Measurements from ENCODE around the gene ANGEL2. TPM values are rescaled to one million over a fixed set of nuclear protein-coding genes. Genes with fewer than 3 reads are reported as not detected.
A peak's percentile ranks its signal among the peaks of the same experiment; 100 is the strongest.
"Not testable (repeated sequence)": the region's sequence is repeated elsewhere in the genome, so short reads cannot be mapped to it uniquely, and the experiment has no call there.

Gene ANGEL2
- total RNA-seq, 4 donors from 2014 or later = 37.1 to 79.9 (median 59.4) TPM

GRCh38 chr1:212967801-212968200 is 47.9 kb downstream of the ANGEL2 start:
- no peaks in the 10 kb centered on the region for H3K9me3 ChIP-seq
- DNase-seq = no peak

GRCh38 chr1:212966616-212967015 is 49.1 kb downstream of the ANGEL2 start:
- TF ChIP-seq CTCF (IDR thresholded peaks at IDR 0.05) (no peak), POLR2A (IDR thresholded peaks at IDR 0.05) (no peak)
- intact Hi-C loops (cut with DNase I; ENCODE audit: low total_unique reads) = no loop called here
- no peaks in the 10 kb centered on the region for H3K9me3 ChIP-seq
- no peak overlapping the region for H3K27ac ChIP-seq
- DNase-seq = no peak
- H3K4me1 ChIP-seq = no peaks in the 10 kb centered on the region
- H3K36me3 ChIP-seq = no peaks in the 10 kb centered on the region
- H3K27me3 ChIP-seq = no peaks in the 10 kb centered on the region
- H3K4me3 ChIP-seq = no peak overlapping the region

More at GRCh38 chr1:212967801-212968200, 47.9 kb downstream of the ANGEL2 start:
- intact Hi-C loops (cut with DNase I; ENCODE audit: low total_unique reads) = no loop called here
- H3K4me3 ChIP-seq = no peak overlapping the region
- TF ChIP-seq CTCF (IDR thresholded peaks at IDR 0.05) = peak in 2 of 4 experiments; percentile 13 to 27
- no peak for TF ChIP-seq POLR2A (IDR thresholded peaks at IDR 0.05)
- H3K27ac ChIP-seq = no peak overlapping the region
- H3K4me1 ChIP-seq = no peaks in the 10 kb centered on the region
- H3K27me3 ChIP-seq = no peaks in the 10 kb centered on the region
- H3K36me3 ChIP-seq = no peaks in the 10 kb centered on the region

- intact Hi-C loops (cut with DNase I; ENCODE audit: low total_unique reads); H3K27me3 ChIP-seq; H3K9me3 ChIP-seq; H3K4me3 ChIP-seq; H3K36me3 ChIP-seq; H3K4me1 ChIP-seq; DNase-seq; H3K27ac ChIP-seq: not testable (repeated sequence)
These were observed 50.7 kb downstream of the ANGEL2 start for GRCh38 chr1:212964993-212965392.

- H3K27me3 ChIP-seq = no peaks in the 10 kb centered on the region
- no peaks in the 10 kb centered on the region for H3K4me1 ChIP-seq
- TF ChIP-seq POLR2A (IDR thresholded peaks at IDR 0.05) = no peak
- TF ChIP-seq CTCF (IDR thresholded peaks at IDR 0.05) = no peak
- no peak overlapping the region for H3K27ac ChIP-seq
- no peak overlapping the region for H3K4me3 ChIP-seq
- DNase-seq = no peak
- no peaks in the 10 kb centered on the region for H3K9me3 ChIP-seq
- intact Hi-C loops (cut with DNase I; ENCODE audit: low total_unique reads) = no loop called here
- H3K36me3 ChIP-seq = no peaks in the 10 kb centered on the region
These were observed 51.6 kb downstream of the ANGEL2 start for GRCh38 chr1:212964102-212964501.

- no peaks in the 10 kb centered on the region for H3K4me1 ChIP-seq
- H3K4me3 ChIP-seq = no peak overlapping the region
- intact Hi-C loops (cut with DNase I; ENCODE audit: low total_unique reads) = no loop called here
- no peak for DNase-seq
- H3K36me3 ChIP-seq = no peaks in the 10 kb centered on the region
- H3K9me3 ChIP-seq = no peaks in the 10 kb centered on the region
- TF ChIP-seq CTCF (IDR thresholded peaks at IDR 0.05) (no peak), POLR2A (IDR thresholded peaks at IDR 0.05) (no peak)
- no peaks in the 10 kb centered on the region for H3K27me3 ChIP-seq
- no peak overlapping the region for H3K27ac ChIP-seq
These were observed 53.2 kb downstream of the ANGEL2 start for GRCh38 chr1:212962509-212962908.

- Histone ChIP-seq H3K4me3 (no peak overlapping the region), H3K27me3 (no peaks in the 10 kb centered on the region), H3K27ac (no peak overlapping the region), H3K4me1 (no peaks in the 10 kb centered on the region), H3K36me3 (no peaks in the 10 kb centered on the region), H3K9me3 (no peaks in the 10 kb centered on the region)
- DNase-seq = no peak
- TF ChIP-seq POLR2A (IDR thresholded peaks at IDR 0.05) (no peak), CTCF (IDR thresholded peaks at IDR 0.05) (no peak)
- intact Hi-C loops (cut with DNase I; ENCODE audit: low total_unique reads) = no loop called here
These were observed 54.7 kb downstream of the ANGEL2 start for GRCh38 chr1:212960932-212961331.

Data from uterus (tissue), 4 donors.